Epithelial cell of prostate (primary cell): Measurements from ENCODE around the gene SEL1L3.
"Not testable (repeated sequence)": the region's sequence is repeated elsewhere in the genome, so short reads cannot be mapped to it uniquely, and the experiment has no call there.

Experiments
- DNase-seq: peaks from one replicate; pipeline ENCODE4 v3.0.0-alpha.2; 2011; ENCODE audit warnings: low read depth, low spot score
- H3K27ac ChIP-seq: fragments of 450-650 bp; 2 replicates; pipeline ENCODE4 v1.5.1; 2017; ENCODE audit warnings: mild to moderate bottlenecking

SEL1L3 gene

DNA sequence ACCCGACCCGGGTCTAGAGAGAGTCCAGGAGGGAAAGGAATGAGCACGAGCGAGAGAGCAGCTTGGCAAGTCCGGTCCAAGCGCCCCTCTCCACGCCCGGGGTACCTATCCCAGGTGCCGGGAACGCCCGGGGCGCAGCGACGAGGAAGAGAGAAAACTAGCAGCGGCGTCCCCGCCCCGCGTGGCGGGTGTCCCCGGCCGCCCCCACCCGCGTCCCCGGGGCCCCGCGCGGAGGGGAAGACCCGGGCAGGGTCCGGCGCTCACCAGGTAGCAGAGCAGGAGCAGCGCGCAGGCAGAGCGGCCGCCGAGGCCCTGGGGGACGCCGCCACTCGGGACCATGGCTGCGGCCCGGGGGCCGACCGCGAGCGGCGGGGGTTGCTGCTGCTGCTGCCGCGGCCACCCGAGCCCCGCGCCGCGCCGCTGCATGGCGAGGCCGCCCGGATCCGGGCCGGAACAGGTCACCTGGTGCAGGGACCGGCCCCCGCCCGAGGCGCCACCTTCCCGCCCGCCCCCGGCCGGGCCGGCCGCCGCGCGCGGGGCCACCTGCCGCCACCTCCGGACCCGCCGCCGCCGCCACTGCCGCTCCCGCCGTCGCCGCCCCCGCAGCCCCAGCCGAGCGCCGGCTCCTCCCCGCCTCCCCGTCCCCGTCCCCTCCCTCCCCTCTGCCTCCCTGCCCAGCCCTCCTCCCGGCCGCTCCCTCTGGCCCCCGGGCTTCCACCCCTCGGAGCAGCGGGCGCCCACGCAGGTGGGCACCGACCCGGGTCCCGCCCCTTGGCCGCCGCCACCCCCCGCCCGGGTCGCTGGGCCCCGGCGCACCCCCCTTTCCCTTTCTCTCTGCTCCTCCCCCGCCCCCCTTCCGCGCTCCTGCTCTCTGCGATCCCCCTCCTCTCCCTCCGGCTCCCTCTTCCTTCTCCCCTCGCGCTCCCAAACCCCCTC, at the start of gene SEL1L3:
Gene SEL1L3 (minus strand): TSS at position 578 of the 936 bp plus-strand sequence. CDS start 152 bp downstream, at position 426.
- no peak for DNase-seq
- H3K27ac ChIP-seq, result peak within 1 kb of the TSS; percentile 66

DNA sequence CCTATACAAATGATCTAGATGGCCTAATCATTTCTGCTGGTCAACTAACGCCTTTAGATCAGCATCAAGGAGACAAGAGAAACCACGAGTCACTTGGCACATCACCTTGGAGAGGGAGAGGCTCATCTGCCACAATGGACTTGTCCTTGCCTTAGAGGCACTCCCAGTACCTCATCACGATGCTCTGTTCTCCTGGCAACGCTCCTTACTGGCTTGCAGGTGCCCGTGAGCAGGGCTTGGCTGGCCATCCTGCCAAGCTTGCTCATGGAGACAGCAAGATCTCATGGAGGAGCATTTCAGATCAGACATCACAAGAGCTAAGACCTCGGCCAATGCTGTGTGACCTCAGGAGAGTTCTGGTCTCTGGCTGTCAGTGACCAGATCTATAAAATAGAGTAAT, 48.6 kb upstream of the SEL1L3 start:
- no peak overlapping the region for H3K27ac ChIP-seq
- DNase-seq, result no peak

DNA sequence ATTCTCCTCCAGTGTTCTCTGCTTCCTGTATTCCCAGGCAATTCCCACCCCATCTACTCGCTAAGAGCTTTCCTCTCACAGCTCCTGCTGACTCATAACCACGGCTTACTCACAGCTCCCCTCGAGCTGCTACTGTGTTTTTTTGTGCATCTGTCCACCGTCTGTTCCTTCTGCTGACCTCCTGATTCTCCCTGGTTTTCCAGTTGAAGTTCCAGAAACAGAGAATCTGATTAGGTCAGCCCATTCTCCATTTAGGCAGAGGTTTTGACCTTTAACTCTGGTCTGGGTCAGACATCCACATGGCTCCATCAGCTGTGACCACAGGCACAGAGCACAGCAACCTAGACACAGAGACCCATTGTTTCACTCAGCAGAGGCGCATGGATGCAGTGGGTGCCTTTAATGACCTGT, 45.7 kb upstream of the SEL1L3 start:
- H3K27ac ChIP-seq, result no peak overlapping the region
- peak; percentile 29 for DNase-seq

GRCh38 chr4:25906113-25906512, 43.3 kb upstream of the SEL1L3 start:
- not testable (repeated sequence) for DNase-seq, H3K27ac ChIP-seq

GRCh38 chr4:25905371-25905770, 42.6 kb upstream of the SEL1L3 start:
- no peak overlapping the region for H3K27ac ChIP-seq
- no peak for DNase-seq

DNA sequence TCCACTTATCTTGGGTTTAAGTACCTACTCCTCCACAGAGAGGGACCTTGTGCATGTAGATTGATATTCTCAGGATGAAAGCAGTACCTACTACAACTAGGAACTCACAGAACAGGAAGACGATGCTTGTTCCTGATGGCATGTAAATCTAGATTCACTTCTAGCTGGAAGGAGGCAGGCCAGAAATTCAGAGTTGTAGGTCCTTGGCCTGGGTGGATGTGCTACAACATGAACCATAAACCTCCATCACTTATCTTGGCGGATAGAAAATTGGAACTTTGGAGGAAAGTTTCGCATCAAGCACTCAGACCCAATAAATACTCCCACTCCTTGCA, 41.9 kb upstream of the SEL1L3 start:
- no peak overlapping the region for H3K27ac ChIP-seq
- DNase-seq, result no peak

DNA sequence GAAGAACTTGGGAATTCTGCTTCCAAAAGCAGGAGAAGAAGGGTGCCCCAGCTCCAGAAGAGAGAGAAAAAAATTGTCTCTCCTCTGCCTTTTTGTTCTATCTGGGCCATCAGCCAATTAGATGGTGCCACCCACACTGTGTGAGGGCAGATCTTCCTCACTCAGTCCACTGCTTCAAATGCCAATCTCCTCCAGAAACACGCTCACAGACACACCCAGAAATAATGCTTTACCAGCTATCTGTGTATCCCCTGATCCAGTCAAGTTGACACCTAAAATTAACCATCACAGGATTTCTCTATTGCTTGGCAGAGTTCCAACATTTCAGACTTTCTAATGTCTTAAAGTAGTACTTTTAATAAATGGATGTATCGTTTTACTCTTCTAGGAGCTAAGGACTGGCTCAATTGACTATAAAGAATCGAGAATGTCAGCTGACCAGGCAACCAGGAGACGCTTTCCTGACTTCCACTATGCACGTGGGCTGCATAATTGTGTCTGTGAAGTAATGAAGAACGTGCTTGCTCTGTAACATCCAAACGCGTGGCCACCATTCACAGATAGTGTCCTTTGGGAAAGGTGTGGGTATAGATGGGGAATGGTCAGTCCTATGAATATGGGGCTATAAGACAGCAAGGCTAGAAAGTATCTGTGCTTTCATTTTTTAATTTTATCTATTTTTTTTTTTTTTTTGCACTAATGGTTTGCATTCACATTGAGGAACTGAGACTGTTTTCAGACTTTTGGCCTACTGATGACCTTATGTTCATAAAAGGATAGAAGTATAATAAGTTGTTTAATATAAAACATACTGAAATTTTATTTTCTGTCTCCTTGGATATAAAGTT, 41.3 kb upstream of the SEL1L3 start:
- H3K27ac ChIP-seq, result no peak overlapping the region
- DNase-seq, result no peak

- DNase-seq, result no peak
- H3K27ac ChIP-seq, result no peak overlapping the region
Measured at GRCh38 chr4:25901030-25901430, 38.2 kb upstream of the SEL1L3 start.

- no peak overlapping the region for H3K27ac ChIP-seq
- no peak for DNase-seq
Measured at GRCh38 chr4:25900310-25900709, 37.5 kb upstream of the SEL1L3 start.

- DNase-seq, result no peak
Measured at GRCh38 chr4:25896776-25897539, 34.2 kb upstream of the SEL1L3 start.

DNA sequence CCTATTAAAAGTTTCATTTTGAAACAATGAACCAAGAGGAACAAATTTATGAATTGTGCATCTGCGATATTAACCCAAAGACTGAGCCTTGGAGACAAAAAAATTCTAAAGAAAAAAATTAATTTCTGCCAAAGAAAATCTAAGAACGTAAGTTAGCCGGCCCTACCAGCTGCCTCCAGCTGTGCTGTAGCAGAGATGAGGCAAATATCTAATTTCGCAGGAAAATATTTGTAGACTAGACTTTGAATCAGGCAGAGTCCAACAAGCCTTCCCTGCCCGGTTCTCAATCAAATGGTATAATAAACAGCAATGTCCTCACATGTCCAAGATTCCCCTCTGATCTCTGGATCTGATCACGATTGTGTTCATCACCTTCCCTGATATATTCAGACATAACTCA, 30.0 kb upstream of the SEL1L3 start:
- DNase-seq, result no peak
- no peak overlapping the region for H3K27ac ChIP-seq

More at GRCh38 chr4:25896776-25897539, 34.2 kb upstream of the SEL1L3 start:
- no peak overlapping the region for H3K27ac ChIP-seq

DNA sequence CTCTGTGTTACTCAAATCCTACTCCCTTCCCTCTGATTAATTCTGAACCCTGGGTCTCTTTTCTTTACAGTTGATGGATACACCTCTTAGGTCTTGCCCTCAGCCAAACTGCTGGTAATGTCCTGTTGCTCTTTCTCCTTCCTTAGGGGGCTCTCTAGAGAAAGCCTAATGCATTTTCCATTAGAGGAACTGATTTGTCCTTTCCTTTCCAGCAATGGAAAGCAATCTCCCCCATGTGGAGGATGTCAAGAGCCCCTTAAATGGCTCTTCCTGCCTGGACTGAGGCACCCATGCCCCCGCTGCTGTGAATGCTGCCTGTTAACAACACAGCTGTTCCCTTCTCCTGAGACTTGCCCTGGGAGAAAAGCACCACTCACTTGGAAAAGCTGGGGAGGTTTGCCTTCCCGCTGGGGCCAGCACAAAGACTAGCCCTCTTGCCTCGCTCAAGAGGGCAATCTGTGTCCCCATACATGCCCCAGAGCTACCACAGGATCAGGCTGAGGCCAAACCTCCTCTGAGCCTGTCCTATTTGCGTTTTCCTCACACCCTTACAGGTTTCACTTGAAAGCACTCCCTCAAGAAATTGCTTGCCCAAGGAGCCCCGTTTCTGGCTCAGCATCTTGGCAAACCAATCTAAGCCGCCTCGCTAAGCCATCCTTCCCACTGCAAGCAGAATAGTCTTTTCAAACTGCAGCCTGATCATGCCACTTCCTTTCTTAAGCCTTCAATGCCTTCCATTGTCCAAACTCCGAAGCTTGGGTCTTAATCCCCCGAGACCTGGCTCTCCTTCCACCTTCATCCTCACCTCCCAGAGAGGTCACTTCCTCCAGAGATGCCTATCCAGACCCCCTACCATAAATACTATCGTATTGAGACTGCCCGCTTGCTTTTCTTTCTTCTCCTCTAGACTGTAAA, 28.0 kb upstream of the SEL1L3 start:
- no peak overlapping the region for H3K27ac ChIP-seq
- DNase-seq, result no peak

- no peak for DNase-seq
- no peak overlapping the region for H3K27ac ChIP-seq
Measured at GRCh38 chr4:25889589-25890503, 27.1 kb upstream of the SEL1L3 start.

- DNase-seq, result no peak
Measured at GRCh38 chr4:25888781-25889180, 26.0 kb upstream of the SEL1L3 start.

DNA sequence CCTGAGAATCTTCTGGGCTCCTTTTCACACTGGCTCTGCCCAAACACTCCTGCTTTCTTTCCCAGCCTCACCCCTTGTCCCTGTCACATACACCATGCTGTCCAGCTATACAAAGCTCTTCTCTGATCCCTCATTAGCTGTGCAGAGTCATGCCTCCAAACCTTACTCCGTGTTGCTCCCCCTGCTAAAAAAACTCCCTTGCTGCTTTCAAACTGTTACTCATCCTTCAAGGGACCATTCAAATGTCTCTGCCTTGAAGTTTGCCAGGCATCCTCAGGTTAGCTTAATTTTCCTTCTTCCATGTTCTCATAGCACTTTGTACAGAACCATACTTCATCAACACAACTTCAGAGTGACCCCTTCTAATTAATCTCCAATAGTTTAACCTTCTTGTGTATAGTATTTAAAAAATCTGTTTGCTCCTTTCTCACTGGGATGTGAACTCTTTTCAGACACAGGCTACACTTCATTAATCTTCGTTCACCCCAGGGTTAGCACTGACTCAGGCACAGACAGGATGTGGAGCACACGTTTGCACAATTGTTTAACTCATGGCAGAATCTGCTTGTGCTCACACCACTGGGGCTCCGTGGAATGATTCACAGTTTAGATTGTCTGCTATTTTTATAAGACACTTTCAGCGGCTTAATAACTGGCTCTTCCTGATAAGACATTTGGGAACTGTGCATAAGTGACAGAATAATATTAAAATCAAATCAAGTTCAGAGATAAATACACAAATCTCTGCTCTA, 21.4 kb upstream of the SEL1L3 start:
- peak overlapping the region; percentile 22 for H3K27ac ChIP-seq
- DNase-seq, result peak; percentile 43

More at GRCh38 chr4:25888781-25889180, 26.0 kb upstream of the SEL1L3 start:
- H3K27ac ChIP-seq, result no peak overlapping the region

- H3K27ac ChIP-seq, result peak overlapping the region; percentile 22
- DNase-seq, result no peak
Measured at GRCh38 chr4:25883565-25883964, 20.8 kb upstream of the SEL1L3 start.

- no peak for DNase-seq
- no peak overlapping the region for H3K27ac ChIP-seq
Measured at GRCh38 chr4:25882226-25882625, 19.4 kb upstream of the SEL1L3 start.

- DNase-seq, result no peak
Measured at GRCh38 chr4:25881193-25881592, 18.4 kb upstream of the SEL1L3 start.

More at GRCh38 chr4:25881193-25881592, 18.4 kb upstream of the SEL1L3 start:
- H3K27ac ChIP-seq, result no peak overlapping the region
